NCI-H1048 (cell line): ENCODE results near the gene RUNX1.
"Not testable (repeated sequence)": the region's sequence is repeated elsewhere in the genome, so short reads cannot be mapped to it uniquely, and the experiment has no call there.

ENCODE experiments used
- DNase-seq: peaks from one replicate; lab custom pipeline; 2025; lab: John Stamatoyannopoulos, UW

The RUNX1 gene

GRCh38 chr21:34806423-34806822, 242.7 kb downstream of the RUNX1 start:
- DNase-seq: no peak

- no peak for DNase-seq
Observed at GRCh38 chr21:34805157-34805556, 243.9 kb downstream of the RUNX1 start.

GRCh38 chr21:34804584-34804983, 244.5 kb downstream of the RUNX1 start:
- not testable (repeated sequence) for DNase-seq

GRCh38 chr21:34803782-34804370, 245.2 kb downstream of the RUNX1 start:
- no peak for DNase-seq

GRCh38 chr21:34802180-34802899, 246.8 kb downstream of the RUNX1 start:
- no peak for DNase-seq

GRCh38 chr21:34801519-34802132, 247.5 kb downstream of the RUNX1 start:
- DNase-seq: no peak

- DNase-seq: no peak
Observed at GRCh38 chr21:34800797-34801518, 248.1 kb downstream of the RUNX1 start.

GRCh38 chr21:34799092-34799491, 250.0 kb downstream of the RUNX1 start:
- DNase-seq: no peak

GRCh38 chr21:34797921-34798535, 251.1 kb downstream of the RUNX1 start:
- DNase-seq: no peak

GRCh38 chr21:34797201-34797525, 251.9 kb downstream of the RUNX1 start:
- DNase-seq: no peak

- no peak for DNase-seq
Observed at GRCh38 chr21:34796518-34797200, 252.4 kb downstream of the RUNX1 start.

GRCh38 chr21:34795548-34796180, 253.4 kb downstream of the RUNX1 start:
- no peak for DNase-seq

- DNase-seq: no peak
Observed at GRCh38 chr21:34795175-34795547, 253.9 kb downstream of the RUNX1 start.

GRCh38 chr21:34794686-34795085, 254.4 kb downstream of the RUNX1 start:
- DNase-seq: no peak

- no peak for DNase-seq
Observed at GRCh38 chr21:34793471-34793870, 255.6 kb downstream of the RUNX1 start.

GRCh38 chr21:34792504-34793089, 256.5 kb downstream of the RUNX1 start:
- DNase-seq: no peak

GRCh38 chr21:34791776-34792503, 257.2 kb downstream of the RUNX1 start:
- DNase-seq: no peak

GRCh38 chr21:34790834-34791233, 258.3 kb downstream of the RUNX1 start:
- no peak for DNase-seq

- no peak for DNase-seq
Observed at GRCh38 chr21:34790341-34790740, 258.8 kb downstream of the RUNX1 start.

- DNase-seq: no peak
Observed at GRCh38 chr21:34788879-34789278, 260.2 kb downstream of the RUNX1 start.
